HL-60 (cell line): ENCODE data around the gene SRCIN1.

Experiments used
- POLR2AphosphoS5 ChIP-seq: IDR thresholded peaks from 2 replicates; pipeline ENCODE4 v1.6.1; 2012; ENCODE audit warnings: low read depth
- TF ChIP-seq, protein P1 (sequence below): IDR thresholded peaks from one replicate; pipeline ENCODE4 v1.5.1; 2011; ENCODE audit warnings: low read length, control low read depth, inconsistent platforms; ENCODE audit not compliant: insufficient read depth
- TF ChIP-seq, protein P2 (sequence below): IDR thresholded peaks from 2 replicates; pipeline ENCODE4 v1.6.1; 2012; ENCODE audit warnings: low read depth; ENCODE audit not compliant: insufficient replicate concordance

GRCh38 chr17:38596651-38597050 lies 9.1 kb downstream of the SRCIN1 start:
- TF ChIP-seq, protein P1, sequence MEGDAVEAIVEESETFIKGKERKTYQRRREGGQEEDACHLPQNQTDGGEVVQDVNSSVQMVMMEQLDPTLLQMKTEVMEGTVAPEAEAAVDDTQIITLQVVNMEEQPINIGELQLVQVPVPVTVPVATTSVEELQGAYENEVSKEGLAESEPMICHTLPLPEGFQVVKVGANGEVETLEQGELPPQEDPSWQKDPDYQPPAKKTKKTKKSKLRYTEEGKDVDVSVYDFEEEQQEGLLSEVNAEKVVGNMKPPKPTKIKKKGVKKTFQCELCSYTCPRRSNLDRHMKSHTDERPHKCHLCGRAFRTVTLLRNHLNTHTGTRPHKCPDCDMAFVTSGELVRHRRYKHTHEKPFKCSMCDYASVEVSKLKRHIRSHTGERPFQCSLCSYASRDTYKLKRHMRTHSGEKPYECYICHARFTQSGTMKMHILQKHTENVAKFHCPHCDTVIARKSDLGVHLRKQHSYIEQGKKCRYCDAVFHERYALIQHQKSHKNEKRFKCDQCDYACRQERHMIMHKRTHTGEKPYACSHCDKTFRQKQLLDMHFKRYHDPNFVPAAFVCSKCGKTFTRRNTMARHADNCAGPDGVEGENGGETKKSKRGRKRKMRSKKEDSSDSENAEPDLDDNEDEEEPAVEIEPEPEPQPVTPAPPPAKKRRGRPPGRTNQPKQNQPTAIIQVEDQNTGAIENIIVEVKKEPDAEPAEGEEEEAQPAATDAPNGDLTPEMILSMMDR = no peak
- no peak for TF ChIP-seq POLR2AphosphoS5
- TF ChIP-seq, protein P2, sequence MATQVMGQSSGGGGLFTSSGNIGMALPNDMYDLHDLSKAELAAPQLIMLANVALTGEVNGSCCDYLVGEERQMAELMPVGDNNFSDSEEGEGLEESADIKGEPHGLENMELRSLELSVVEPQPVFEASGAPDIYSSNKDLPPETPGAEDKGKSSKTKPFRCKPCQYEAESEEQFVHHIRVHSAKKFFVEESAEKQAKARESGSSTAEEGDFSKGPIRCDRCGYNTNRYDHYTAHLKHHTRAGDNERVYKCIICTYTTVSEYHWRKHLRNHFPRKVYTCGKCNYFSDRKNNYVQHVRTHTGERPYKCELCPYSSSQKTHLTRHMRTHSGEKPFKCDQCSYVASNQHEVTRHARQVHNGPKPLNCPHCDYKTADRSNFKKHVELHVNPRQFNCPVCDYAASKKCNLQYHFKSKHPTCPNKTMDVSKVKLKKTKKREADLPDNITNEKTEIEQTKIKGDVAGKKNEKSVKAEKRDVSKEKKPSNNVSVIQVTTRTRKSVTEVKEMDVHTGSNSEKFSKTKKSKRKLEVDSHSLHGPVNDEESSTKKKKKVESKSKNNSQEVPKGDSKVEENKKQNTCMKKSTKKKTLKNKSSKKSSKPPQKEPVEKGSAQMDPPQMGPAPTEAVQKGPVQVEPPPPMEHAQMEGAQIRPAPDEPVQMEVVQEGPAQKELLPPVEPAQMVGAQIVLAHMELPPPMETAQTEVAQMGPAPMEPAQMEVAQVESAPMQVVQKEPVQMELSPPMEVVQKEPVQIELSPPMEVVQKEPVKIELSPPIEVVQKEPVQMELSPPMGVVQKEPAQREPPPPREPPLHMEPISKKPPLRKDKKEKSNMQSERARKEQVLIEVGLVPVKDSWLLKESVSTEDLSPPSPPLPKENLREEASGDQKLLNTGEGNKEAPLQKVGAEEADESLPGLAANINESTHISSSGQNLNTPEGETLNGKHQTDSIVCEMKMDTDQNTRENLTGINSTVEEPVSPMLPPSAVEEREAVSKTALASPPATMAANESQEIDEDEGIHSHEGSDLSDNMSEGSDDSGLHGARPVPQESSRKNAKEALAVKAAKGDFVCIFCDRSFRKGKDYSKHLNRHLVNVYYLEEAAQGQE = no peak
